ENCODE measurements around the gene TSHZ1.

- TF ChIP-seq CTCF (IDR thresholded peaks at IDR 0.05) = no peak
- no peak for TF ChIP-seq POLR2A (IDR thresholded peaks at IDR 0.05)
- TF ChIP-seq EP300 (IDR thresholded peaks at IDR 0.05) = no peak
Measured at GRCh38 chr18:75283731-75284130, 73.1 kb downstream of the TSHZ1 start.
